Breast epithelium (tissue), 4 donors: ENCODE measurements around the gene MYLK. TPM values are rescaled to one million over a fixed set of nuclear protein-coding genes. Genes with fewer than 3 reads are reported as not detected.

Experiments
- DNase-seq, 2 donors: peaks; one replicate each; pipeline ENCODE4 v3.0.0-alpha.2; 2019; ENCODE audit warnings: low spot score in 2 of 2
- H3K27ac ChIP-seq, 2 donors: fragments of 200-600 bp; sonication (generic) in 1 of 2; one replicate each; pipeline ENCODE4 v1.5.1; 2016 to 2019; ENCODE audit warnings: mild to moderate bottlenecking in 1 of 2
- H3K27me3 ChIP-seq, 2 donors: fragments of 200-600 bp; sonication (generic) in 1 of 2; one replicate each; pipeline versions ENCODE4 v1.5.1 to v1.6.0; 2017 to 2019; ENCODE audit warnings: control low read depth in 1 of 2, mild to moderate bottlenecking in 1 of 2
- H3K36me3 ChIP-seq: fragments of 200-600 bp; one replicate; pipeline ENCODE4 v1.5.1; 2019
- H3K4me1 ChIP-seq, 2 donors: fragments of 200-600 bp; sonication (generic); one replicate each; pipeline ENCODE4 v1.5.1; 2016 to 2019; ENCODE audit warnings: control low read depth in 1 of 2
- H3K4me3 ChIP-seq, 3 donors: fragments of 200-600 bp; sonication (generic); 1 replicate in 2 of 3; 2 replicates in 1 of 3; pipeline ENCODE4 v1.5.1; 2016 to 2019; ENCODE audit warnings: mild to moderate bottlenecking in 3 of 3, moderate library complexity in 2 of 3
- H3K9me3 ChIP-seq, 2 donors: fragments of 200-600 bp; sonication (generic) in 1 of 2; one replicate each; pipeline ENCODE4 v1.5.1; 2016 to 2019; ENCODE audit warnings: control low read depth in 1 of 2
- CTCF ChIP-seq, 3 donors: fragments of 450-650 bp; IDR thresholded peaks; one replicate each; pipeline ENCODE4 v1.5.1; 2016 to 2017; ENCODE audit warnings: antibody characterized with exemption in 3 of 3, mild to moderate bottlenecking in 3 of 3, moderate library complexity in 3 of 3
- POLR2A ChIP-seq: fragments of 450-650 bp; IDR thresholded peaks from one replicate; pipeline ENCODE4 v1.6.1; 2016; ENCODE audit warnings: antibody characterized with exemption, mild to moderate bottlenecking, moderate library complexity
- POLR2AphosphoS5 ChIP-seq, 3 donors: sonication (generic); formaldehyde crosslinking; IDR thresholded peaks; one replicate each; pipeline ENCODE4 v1.6.1; 2017; ENCODE audit warnings: antibody characterized with exemption in 3 of 3
- intact Hi-C: fragments of 100-400 bp; cut with DNase I; formaldehyde crosslinking; loops from one replicate; pipeline ENCODE4 v1.15.1; 2023; ENCODE audit warnings: low total_unique reads
- total RNA-seq, 3 donors: library from RNA; depleted of rRNA; stranded (reverse); fragments of >200 nt; gene quantifications; one replicate each; pipeline ENCODE4 v1.1.0, GENCODE V29; 2016

MYLK gene
- total RNA-seq, 3 donors from 2014 or later = 87.2 to 188 (median 181) TPM

- Histone ChIP-seq H3K4me3 (no peak overlapping the region), H3K4me1 (peaks cover 3 to 4% of the 10 kb centered on the region in 2 donors), H3K27me3 (no peaks in the 10 kb centered on the region), H3K9me3 (no peaks in the 10 kb centered on the region), H3K27ac (no peak overlapping the region), H3K36me3 (no peaks in the 10 kb centered on the region)
- intact Hi-C loops = no loop called here
- TF ChIP-seq POLR2AphosphoS5 (IDR thresholded peaks at IDR 0.05) = no peak
- no peak for TF ChIP-seq POLR2A
- no peak for TF ChIP-seq CTCF (IDR thresholded peaks at IDR 0.05)
- DNase-seq = no peak
These were observed 126.0 kb downstream of the MYLK start for GRCh38 chr3:123758081-123758564.

DNA sequence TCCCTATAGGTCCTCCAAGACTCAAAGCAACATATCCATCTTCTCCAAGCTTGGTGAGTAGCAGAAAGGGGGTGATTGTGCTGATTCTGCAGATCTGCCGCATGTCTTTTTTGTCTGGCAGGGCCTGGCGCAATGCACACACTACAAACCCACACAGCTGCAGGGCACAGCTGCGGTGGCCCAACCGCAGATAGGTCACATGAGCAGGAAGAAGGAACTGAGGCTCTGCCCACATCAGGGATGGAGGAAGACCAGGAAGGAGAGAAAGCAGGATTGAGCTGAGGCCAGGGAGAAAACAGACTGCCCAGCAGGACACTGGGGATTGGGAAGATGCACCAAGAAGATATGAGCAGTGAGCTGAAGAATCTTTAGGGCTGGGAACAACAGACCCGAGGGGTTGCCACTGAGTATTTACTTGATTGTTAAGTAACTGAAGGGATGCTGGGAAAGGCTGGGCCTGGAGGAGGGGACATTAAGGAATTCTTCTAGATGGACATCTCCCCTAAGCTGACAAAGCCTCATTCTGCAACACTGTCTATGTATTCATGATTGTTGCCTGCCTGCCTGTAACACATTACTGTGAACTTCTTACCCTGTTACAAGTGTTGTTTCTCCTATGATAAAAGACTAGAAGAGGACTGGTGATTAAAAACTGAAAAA, 126.7 kb downstream of the MYLK start:
- peak; percentile 74 to 76 for DNase-seq
- intact Hi-C loops = no loop called here
- Histone ChIP-seq H3K4me1 (peaks cover 3 to 4% of the 10 kb centered on the region in 2 donors), H3K27ac (peak overlapping the region; percentile 18 to 60), H3K36me3 (no peaks in the 10 kb centered on the region), H3K27me3 (no peaks in the 10 kb centered on the region), H3K4me3 (no peak overlapping the region), H3K9me3 (no peaks in the 10 kb centered on the region)
- TF ChIP-seq POLR2AphosphoS5 (IDR thresholded peaks at IDR 0.05) = peak in 2 of 3 donors; percentile 55 to 62
- no peak for TF ChIP-seq CTCF (IDR thresholded peaks at IDR 0.05)

DNA sequence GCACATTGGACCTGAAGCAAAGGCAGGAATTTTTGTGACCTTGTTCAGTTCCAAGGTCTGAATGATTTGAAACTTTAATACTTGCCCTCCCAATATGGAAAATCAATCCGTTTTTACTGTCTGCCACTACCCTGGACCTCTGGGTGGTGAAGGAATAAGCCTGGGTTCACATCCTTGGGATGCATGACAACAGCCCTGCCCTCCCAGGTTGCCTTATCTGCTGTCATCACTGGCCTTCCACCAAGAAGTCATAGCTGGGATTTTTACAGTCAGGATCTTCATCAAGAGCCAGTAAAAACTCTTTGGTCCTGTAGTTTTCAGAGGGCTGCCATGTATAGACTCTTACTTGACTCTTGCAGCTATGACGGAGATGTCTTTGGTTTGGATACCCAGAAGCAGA, 128.6 kb downstream of the MYLK start:
- no peak for DNase-seq
- Histone ChIP-seq H3K4me1 (peaks cover 3 to 4% of the 10 kb centered on the region in 2 donors), H3K27me3 (no peaks in the 10 kb centered on the region), H3K36me3 (no peaks in the 10 kb centered on the region), H3K9me3 (no peaks in the 10 kb centered on the region), H3K4me3 (no peak overlapping the region), H3K27ac (no peak overlapping the region)
- TF ChIP-seq POLR2AphosphoS5 (IDR thresholded peaks at IDR 0.05) (no peak), CTCF (IDR thresholded peaks at IDR 0.05) (no peak), POLR2A (no peak)
- intact Hi-C loops = no loop called here

GRCh38 chr3:123755085-123755484, 129.0 kb downstream of the MYLK start:
- Histone ChIP-seq H3K27ac (no peak overlapping the region), H3K36me3 (no peaks in the 10 kb centered on the region), H3K4me3 (no peak overlapping the region), H3K27me3 (no peaks in the 10 kb centered on the region), H3K4me1 (peaks cover 3 to 4% of the 10 kb centered on the region in 2 donors), H3K9me3 (no peaks in the 10 kb centered on the region)
- DNase-seq = no peak
- no peak for TF ChIP-seq POLR2A
- no peak for TF ChIP-seq POLR2AphosphoS5 (IDR thresholded peaks at IDR 0.05)
- no peak for TF ChIP-seq CTCF (IDR thresholded peaks at IDR 0.05)
- intact Hi-C loops = no loop called here

GRCh38 chr3:123753286-123753685, 130.8 kb downstream of the MYLK start:
- no peak overlapping the region for H3K27ac ChIP-seq
- TF ChIP-seq POLR2A (no peak), CTCF (IDR thresholded peaks at IDR 0.05) (no peak), POLR2AphosphoS5 (IDR thresholded peaks at IDR 0.05) (no peak)

More at GRCh38 chr3:123753286-123753685, 130.8 kb downstream of the MYLK start:
- Histone ChIP-seq H3K27me3 (no peaks in the 10 kb centered on the region), H3K9me3 (no peaks in the 10 kb centered on the region), H3K4me1 (peaks cover 3 to 4% of the 10 kb centered on the region in 2 donors), H3K36me3 (no peaks in the 10 kb centered on the region), H3K4me3 (no peak overlapping the region)
- intact Hi-C loops = no loop called here
- DNase-seq = no peak
